Measurements from ENCODE around the gene TTLL8. TPM values are rescaled to one million over a fixed set of nuclear protein-coding genes. Genes with fewer than 3 reads are reported as not detected.

Gene TTLL8
- polyA plus RNA-seq, 2 of the 4 experiments (the other 2 are of a cell fraction), result not detected

DNA sequence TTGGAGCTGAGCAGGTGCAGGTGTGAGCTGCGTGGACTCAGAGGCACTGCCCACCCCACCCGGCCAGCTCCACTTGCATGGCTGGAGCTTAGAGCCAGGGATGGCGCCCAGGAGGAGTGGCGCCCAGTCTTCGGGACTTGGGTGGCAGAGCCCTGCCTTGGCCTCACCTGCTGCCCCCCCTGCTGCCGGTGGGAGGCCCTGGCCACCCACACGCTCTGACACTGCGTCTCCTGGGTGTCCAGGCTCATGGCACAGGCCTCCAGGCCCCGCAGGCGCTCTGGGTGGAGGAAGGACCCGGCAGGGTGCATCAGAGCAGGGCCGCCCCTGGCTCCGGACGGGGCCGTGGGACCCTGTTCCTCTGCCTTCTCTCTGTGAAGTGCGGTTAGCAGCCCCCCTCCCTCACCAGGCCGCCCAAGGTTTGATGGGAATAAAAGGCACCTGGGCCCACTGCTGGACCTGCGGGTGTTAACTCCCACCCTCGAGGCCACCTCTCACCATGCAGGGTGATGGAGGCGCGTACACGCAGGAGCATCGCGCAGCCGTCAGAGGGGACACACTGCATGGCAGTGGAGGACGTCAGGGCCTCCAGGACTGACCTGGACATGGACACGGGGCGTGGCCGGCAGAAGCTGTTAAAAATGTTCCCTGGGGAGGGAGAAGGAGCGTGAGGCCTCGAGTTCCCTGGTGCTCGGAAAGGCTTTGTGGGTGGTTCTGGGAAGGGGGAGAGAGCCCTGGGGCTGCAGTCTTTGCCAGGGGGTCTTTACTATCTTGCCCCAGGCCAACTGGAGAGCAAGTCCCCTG is 57.3 kb downstream of the TTLL8 start (continued):
- TF ChIP-seq, protein P1, sequence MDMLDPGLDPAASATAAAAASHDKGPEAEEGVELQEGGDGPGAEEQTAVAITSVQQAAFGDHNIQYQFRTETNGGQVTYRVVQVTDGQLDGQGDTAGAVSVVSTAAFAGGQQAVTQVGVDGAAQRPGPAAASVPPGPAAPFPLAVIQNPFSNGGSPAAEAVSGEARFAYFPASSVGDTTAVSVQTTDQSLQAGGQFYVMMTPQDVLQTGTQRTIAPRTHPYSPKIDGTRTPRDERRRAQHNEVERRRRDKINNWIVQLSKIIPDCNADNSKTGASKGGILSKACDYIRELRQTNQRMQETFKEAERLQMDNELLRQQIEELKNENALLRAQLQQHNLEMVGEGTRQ (IDR thresholded peaks at IDR 0.05), result no peak
- TF ChIP-seq BHLHE40 (IDR thresholded peaks at IDR 0.05; ENCODE audit: low read depth, low read length) (no peak), MAFK (IDR thresholded peaks at IDR 0.05; ENCODE audit: partially characterized antibody) (no peak), CHD2 (IDR thresholded peaks at IDR 0.05; ENCODE audit: low read length, partially characterized antibody) (no peak), RFX5 (IDR thresholded peaks at IDR 0.05) (no peak)

DNA sequence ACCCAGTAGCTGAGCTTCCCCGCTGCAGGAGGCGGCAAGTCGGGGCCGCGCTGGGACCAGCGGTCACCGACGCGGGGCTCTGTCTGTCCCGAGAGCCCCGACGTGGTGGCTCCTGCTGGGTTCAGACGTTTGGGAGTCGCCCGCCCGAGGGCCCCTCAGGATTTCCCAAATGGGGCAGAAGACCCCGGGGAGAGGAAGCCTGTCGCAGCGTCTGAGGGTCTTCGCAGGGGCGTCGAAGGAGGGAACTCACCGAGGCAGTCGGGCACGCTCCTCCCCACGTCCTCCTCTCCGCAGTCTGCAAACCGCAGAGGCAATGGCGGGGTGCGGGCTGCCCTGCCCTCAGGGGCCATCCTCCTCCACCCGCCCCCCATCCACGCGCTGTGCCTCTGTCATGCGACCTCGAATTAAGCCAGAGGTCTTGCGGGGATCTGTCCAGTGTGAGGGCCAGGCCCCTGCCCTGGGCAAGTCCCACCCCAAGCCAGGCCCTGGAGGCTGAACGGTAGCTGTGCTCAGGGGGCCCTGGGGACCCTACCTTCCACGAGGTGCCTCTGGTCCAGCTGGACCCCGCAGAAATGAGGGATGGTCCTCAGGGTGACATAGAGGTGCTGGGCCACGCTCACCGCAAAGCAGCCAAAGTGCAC is 58.0 kb downstream of the TTLL8 start:
- DNase-seq (ENCODE audit: low read depth in 1 of 2, low spot score in 1 of 2) (no peak), FAIRE-seq (no peak), ATAC-seq (no peak)
- peaks cover 4% of the 10 kb centered on the region; the same call in 1 of the 3 replicates for H3K4me1 ChIP-seq
- POLR2A ChIA-PET, result no interaction called here
- no peak for TF ChIP-seq BHLHE40 (IDR thresholded peaks at IDR 0.05; ENCODE audit: low read depth, low read length)
- no peak for TF ChIP-seq RARB (CRISPR knock-in tag; IDR thresholded peaks at IDR 0.05)
- no peak for TF ChIP-seq ZNF302 (CRISPR knock-in tag; IDR thresholded peaks at IDR 0.05)
- no peak for TF ChIP-seq EHMT2 (IDR thresholded peaks at IDR 0.05; ENCODE audit: low read depth)
- no peak for TF ChIP-seq FOSB (CRISPR knock-in tag; IDR thresholded peaks at IDR 0.05)
- no peak for TF ChIP-seq HDAC2 (IDR thresholded peaks at IDR 0.05)
- TF ChIP-seq PHF8 (IDR thresholded peaks at IDR 0.05; ENCODE audit: borderline replicate concordance, low read depth), result no peak
- no peak for TF ChIP-seq RFX5 (IDR thresholded peaks at IDR 0.05)
- TF ChIP-seq ZC3H11A (IDR thresholded peaks at IDR 0.05), result no peak
- TF ChIP-seq EHF (CRISPR knock-in tag; IDR thresholded peaks at IDR 0.05), result no peak
- TF ChIP-seq HOXA7 (CRISPR knock-in tag; IDR thresholded peaks at IDR 0.05), result no peak
- no peak for TF ChIP-seq GATA3 (IDR thresholded peaks at IDR 0.05; ENCODE audit: borderline replicate concordance)
- no peak overlapping the region; a peak in 1 of 6 replicates for H3K27ac ChIP-seq
- H3K4me2 ChIP-seq, result peak overlapping the region; percentile 87
- H3K9me3 ChIP-seq, result no peaks in the 10 kb centered on the region
- 78% methylated on average over 23 of the region's 41 CpGs for WGBS (ENCODE audit: missing lambda C conversion rate)
- peak overlapping the region; percentile 41; the same call in 1 of the 3 replicates for H3K4me3 ChIP-seq
- CTCF ChIA-PET, result interaction anchor here (2.1 kb wide), 1 partner anchor 30 kb away, joined by 8 read pairs; no protein-coding TSS in a partner anchor

- WGBS (ENCODE audit: missing lambda C conversion rate), result 81% methylated on average over 6 of the region's 70 CpGs
- ChIA-PET CTCF (interaction anchor here (2.1 kb wide), 1 partner anchor 31 kb away, joined by 8 read pairs; no protein-coding TSS in a partner anchor), POLR2A (no interaction called here)
- DNase-seq (ENCODE audit: low read depth in 1 of 2, low spot score in 1 of 2) (no peak), FAIRE-seq (no peak), ATAC-seq (peak; percentile 19 to 28; a peak in 4 of 6 replicates)
- H3K4me3 ChIP-seq, result peak overlapping the region; percentile 41
- no peaks in the 10 kb centered on the region for H3K9me3 ChIP-seq
- peak overlapping the region; percentile 87 for H3K4me2 ChIP-seq
- peak overlapping the region; percentile 55 to 82; a peak in 4 of 6 replicates for H3K27ac ChIP-seq
- TF ChIP-seq, protein P2, sequence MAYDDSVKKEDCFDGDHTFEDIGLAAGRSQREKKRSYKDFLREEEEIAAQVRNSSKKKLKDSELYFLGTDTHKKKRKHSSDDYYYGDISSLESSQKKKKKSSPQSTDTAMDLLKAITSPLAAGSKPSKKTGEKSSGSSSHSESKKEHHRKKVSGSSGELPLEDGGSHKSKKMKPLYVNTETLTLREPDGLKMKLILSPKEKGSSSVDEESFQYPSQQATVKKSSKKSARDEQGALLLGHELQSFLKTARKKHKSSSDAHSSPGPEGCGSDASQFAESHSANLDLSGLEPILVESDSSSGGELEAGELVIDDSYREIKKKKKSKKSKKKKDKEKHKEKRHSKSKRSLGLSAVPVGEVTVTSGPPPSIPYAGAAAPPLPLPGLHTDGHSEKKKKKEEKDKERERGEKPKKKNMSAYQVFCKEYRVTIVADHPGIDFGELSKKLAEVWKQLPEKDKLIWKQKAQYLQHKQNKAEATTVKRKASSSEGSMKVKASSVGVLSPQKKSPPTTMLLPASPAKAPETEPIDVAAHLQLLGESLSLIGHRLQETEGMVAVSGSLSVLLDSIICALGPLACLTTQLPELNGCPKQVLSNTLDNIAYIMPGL (CRISPR knock-in tag; IDR thresholded peaks at IDR 0.05; ENCODE audit: borderline replicate concordance), result no peak
- TF ChIP-seq, protein P3, sequence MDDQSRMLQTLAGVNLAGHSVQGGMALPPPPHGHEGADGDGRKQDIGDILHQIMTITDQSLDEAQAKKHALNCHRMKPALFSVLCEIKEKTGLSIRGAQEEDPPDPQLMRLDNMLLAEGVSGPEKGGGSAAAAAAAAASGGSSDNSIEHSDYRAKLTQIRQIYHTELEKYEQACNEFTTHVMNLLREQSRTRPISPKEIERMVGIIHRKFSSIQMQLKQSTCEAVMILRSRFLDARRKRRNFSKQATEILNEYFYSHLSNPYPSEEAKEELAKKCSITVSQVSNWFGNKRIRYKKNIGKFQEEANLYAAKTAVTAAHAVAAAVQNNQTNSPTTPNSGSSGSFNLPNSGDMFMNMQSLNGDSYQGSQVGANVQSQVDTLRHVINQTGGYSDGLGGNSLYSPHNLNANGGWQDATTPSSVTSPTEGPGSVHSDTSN (IDR thresholded peaks at IDR 0.05), result no peak
- TF ChIP-seq FOSB (CRISPR knock-in tag; IDR thresholded peaks at IDR 0.05), result no peak
- TF ChIP-seq KDM5A (IDR thresholded peaks at IDR 0.05), result no peak
- TF ChIP-seq POLR2A (IDR thresholded peaks at IDR 0.05; ENCODE audit: low read length), result no peak
- TF ChIP-seq MAFK (IDR thresholded peaks at IDR 0.05; ENCODE audit: partially characterized antibody), result no peak
- H3K4me1 ChIP-seq, result peaks cover 4% of the 10 kb centered on the region; the same call in 1 of the 3 replicates
Measured at GRCh38 chr22:49999063-49999945, 58.8 kb downstream of the TTLL8 start.

Data from A549 (cell line).